ENCODE data around the gene ZNF761.
"Not testable (repeated sequence)": the region's sequence is repeated elsewhere in the genome, so short reads cannot be mapped to it uniquely, and the experiment has no call there.

The ZNF761 gene

DNA sequence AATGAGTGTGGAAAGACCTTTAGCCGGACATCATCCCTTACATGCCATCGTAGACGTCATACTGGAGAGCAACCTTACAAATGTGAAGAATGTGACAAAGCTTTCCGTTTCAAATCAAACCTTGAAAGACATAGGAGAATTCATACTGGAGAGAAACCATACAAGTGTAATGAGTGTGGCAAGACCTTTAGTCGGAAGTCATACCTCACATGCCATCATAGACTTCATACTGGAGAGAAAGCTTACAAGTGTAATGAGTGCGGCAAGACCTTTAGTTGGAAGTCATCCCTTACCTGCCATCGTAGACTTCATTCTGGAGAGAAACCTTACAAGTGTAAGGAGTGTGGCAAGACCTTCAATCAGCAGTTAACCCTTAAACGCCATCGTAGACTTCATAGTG lies 24.0 kb downstream of the ZNF761 start:
- no peak for DNase-seq (ENCODE audit: low read depth in 4 of 4, low spot score in 1 of 4)

DNA sequence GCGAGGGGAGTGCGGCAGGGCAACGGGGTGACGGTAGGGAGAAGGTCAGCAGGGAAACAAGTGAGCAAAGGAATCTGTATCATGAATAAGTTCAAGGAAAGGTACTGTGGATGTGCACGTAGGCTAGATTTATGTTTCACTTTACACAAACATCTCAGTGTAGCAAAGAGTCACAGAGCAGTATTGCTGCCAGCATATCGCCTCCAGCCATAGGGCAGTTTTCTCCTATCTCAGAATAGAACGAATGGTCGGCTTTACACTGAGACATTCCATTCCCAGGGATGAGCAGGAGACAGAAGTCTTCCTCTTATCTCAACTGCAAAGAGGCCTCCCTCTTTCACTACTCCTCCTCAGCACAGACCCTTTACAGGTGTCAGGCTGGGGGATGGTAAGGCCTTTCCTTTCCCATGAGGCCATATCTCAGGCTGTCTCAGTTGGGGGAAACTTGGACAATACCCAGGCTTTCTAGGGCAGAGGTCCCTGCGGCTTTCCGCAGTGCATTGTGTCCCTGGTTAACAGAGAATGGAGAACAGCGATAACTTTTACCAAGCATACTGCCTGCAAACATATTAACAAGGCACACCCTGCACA lies 28.4 kb downstream of the ZNF761 start:
- not testable (repeated sequence) for DNase-seq (ENCODE audit: low read depth in 4 of 4, low spot score in 1 of 4)

DNA sequence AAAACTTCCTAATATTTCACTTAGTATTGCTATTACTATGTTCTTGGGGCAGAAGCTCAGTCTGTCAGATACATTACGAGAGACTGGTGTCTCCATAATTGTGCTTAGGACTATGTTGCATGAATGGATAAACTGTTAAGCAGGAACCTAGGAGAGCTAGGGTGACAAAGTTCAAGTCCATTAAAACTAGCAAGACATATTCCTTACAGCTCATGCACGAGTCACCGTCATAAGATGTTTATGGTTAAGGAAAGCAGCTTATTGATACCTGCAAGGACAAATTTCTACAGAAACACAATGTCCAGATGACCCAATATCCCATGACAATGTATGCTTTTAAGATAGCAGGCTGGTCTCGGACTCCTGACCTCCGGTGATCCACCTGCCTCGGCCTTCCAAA lies 30.1 kb downstream of the ZNF761 start:
- no peak for DNase-seq (ENCODE audit: low read depth in 4 of 4, low spot score in 1 of 4)

DNA sequence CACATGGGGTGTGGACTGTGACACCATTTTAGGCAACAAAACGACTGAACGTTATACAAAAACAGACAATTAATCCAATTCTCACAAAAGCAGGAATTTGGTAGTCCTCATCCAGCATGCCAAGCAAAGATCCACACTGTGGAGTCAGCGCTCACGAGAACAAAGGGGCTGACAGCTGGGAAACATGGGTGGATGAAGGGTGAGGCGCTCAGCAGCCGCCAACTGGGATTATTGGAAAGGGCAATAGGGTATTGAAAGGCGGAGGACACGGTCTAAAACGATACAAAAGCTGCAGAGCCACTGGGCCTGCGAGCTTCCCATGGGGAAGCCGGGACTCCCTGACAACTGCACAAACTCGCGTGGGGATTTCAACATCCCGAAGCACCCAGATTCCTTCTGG lies 31.1 kb downstream of the ZNF761 start:
- no peak for DNase-seq (ENCODE audit: low read depth in 4 of 4, low spot score in 1 of 4)

DNA sequence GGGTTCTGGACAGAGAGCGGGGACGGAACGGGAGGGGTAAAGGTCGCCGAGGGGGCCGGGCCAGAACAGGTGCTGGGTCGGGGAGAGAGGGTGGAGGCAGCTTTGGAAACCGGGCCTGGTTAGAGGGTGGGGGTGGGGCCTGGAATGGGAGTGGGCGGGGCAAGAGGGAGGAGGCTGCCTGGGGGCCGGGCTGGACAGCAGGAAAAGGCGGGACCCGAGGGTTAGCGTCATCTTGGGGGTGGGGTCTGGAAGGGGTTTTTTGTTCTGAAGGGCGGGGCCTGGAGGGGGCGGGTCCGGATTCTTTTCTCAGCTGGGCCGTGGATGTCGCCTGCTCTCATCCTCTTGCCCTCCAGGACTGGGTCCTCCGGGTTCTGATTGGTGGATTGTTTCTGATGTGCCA lies 31.5 kb downstream of the ZNF761 start:
- no peak for DNase-seq (ENCODE audit: low read depth in 4 of 4, low spot score in 1 of 4)

DNA sequence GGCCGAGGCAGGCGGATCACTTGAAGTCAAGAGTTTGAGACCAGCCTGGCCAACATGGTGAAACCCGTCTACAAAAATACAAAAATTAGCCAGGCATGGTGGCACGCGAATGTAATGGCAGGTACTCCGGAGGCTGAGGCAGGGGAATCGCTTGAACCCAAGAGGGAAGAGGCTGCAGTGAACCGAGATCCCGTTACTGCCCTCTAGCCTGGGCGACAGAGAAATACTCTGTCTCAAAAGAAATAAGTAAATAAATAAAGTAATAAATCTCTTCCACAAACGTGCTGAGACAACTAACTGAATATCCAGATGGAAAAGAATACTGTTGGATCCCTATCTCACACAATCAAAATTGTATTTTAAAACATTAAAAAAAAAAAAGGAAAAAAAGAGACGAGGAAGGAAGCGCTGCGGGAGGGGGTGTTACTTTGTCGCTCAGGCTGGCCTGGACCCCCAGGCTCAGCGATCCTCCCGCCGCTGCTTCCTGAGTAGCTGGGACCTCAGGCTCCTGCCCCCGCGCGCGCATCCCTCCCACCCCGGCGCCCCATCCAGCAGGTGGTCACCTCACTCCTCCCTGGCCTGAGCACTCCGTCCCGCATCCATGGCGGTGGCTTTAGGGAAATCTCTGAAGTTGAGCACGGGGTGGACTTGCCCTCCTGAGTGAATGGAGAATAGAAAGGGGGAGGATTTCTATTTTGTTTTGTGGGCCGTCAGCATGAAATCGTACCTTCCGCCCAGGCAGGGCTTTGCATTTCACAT lies 35.1 kb downstream of the ZNF761 start:
- DNase-seq (ENCODE audit: low read depth in 4 of 4, low spot score in 1 of 4): no peak

DNA sequence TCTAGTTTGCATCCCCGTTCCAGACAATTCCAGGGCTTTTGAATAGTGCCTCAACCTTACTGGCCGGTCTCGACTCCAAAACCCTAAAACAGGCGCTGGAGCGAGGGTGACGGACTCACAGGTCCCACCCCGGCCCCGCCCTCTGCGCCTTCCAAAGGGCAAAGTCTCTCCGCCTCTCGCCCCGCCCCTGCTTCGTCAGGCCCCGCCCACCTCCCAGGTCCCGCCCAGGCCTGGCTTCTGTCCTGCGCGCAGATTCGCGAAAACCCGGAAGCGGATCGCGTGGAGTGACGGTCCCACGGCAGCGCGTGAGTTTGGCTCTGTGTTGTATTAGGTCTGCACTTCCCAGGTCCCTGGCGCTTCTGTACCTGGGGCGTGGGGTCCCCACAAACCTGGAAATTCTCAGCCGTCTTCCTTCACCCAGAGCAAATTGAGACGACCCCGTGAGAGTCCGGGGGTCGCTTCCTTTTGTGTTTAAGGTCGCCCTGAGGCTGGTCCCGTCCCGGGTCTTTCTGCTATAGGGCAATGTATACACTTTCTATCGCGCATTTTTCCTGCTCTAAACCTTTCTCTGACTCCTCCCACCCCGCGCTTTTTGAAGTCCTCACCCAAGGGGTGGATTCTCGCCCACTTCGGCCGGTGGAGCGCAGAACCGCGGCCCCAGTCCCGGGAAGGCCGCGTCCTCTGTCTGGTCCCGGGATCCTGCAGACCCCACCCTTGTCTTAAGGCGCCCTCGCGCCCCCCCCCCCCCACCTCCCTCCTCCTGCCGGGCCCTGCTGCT lies 35.9 kb downstream of the ZNF761 start, which contains the start of gene ZNF813:
Gene ZNF813, plus strand, starts transcription at position 249 of the 778 bp plus-strand sequence. CDS start 16,090 bp downstream, outside the sequence.
- peak; percentile 91 to 98 (median 94) for DNase-seq (ENCODE audit: low read depth in 4 of 4, low spot score in 1 of 4)

DNA sequence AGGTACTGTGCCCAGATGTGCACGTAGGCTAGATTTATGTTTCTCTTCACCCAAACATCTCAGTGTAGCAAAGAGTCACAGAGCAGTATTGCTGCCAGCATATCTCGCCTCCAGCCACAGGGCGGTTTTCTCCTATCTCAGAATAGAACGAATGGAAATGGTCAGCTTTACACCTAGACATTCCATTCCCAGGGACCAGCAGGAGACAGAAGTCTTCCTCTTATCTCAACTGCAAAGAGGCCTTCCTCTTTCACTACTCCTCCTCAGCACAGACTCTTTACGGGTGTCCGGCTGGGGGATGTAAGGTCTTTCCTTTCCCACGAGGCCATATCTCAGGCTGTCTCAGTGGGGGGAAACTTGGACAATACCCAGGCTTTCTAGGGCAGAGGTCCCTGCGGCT lies 36.8 kb downstream of the ZNF761 start:
- not testable (repeated sequence) for DNase-seq (ENCODE audit: low read depth in 4 of 4, low spot score in 1 of 4)

DNA sequence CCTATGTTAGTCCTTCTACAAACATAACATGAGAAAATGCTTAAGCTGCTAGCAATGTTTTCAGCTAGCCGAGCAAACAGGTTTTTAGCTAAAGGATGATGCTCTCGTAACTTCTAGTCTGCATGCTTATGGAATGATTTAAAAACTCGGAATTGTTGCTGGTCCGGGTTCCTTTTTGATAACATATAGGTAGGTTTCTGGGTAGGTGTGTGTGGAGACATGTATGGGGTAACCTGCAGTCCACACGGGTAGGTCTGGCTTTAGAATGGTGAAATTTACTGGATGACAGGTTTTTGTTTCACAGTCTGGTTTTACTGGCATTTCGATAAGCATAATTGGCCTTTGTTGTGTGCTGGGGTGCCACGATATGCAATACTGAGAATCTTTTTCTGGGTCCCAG lies 40.1 kb downstream of the ZNF761 start:
- DNase-seq (ENCODE audit: low read depth in 4 of 4, low spot score in 1 of 4): no peak

DNA sequence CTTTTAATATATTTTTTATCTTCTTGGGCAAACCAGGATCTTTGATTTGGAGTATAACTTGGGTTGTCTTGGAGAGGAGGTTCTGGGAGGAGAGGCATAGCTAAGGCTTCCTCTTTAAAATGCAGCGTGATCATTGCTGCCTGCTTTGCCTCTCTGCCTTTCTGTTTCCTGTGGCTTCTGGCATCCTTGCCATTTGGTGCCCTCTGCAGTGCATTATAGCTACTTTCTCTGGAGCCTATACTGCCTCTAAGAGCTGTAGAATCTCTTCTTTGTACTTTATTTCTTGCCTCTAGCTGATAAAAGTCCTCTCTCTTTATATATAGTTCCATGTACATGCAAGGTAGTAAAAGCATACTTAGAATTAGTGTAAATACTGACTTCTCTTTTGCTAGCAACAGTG lies 43.0 kb downstream of the ZNF761 start:
- DNase-seq (ENCODE audit: low read depth in 4 of 4, low spot score in 1 of 4): not testable (repeated sequence)

DNA sequence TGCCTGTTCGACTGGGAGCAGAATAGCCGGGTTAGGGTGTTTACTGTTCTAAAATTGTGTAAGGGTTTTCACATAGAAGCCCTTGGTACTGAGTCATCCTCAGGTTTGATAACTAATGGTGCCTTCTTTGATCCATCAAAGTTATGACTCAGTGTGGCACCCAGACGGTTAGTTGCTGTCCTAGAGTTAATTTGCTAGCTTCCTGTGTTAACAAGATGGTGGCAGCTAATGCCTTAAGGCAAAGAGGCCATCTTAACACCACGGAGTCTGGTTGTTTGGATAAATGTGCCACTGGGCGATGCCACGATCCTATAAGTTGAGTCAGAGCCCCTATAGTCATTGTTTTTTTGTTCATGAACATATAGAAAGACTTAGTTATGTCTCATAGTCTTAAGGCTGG lies 43.7 kb downstream of the ZNF761 start:
- not testable (repeated sequence) for DNase-seq (ENCODE audit: low read depth in 4 of 4, low spot score in 1 of 4)

DNA sequence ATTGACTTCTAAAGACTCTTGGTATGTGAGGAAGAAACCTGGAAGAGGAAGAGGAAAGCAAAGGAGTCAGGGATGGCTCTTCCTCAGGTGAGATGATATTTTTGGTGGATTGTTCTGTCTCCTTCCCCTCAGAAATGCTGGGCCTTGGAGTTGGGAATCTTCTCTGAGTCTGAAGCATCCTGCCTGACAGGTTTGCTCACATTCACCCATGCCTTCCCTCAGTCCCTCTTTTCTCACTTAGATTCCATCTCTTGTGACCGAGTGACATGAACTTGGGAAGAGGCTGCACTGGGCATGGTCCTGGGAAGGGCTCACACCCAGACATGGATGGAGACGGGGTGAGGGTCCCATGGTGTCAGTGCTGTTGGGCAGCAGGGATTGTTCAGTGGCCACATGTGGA lies 52.0 kb downstream of the ZNF761 start:
- not testable (repeated sequence) for DNase-seq (ENCODE audit: low read depth in 4 of 4, low spot score in 1 of 4)

DNA sequence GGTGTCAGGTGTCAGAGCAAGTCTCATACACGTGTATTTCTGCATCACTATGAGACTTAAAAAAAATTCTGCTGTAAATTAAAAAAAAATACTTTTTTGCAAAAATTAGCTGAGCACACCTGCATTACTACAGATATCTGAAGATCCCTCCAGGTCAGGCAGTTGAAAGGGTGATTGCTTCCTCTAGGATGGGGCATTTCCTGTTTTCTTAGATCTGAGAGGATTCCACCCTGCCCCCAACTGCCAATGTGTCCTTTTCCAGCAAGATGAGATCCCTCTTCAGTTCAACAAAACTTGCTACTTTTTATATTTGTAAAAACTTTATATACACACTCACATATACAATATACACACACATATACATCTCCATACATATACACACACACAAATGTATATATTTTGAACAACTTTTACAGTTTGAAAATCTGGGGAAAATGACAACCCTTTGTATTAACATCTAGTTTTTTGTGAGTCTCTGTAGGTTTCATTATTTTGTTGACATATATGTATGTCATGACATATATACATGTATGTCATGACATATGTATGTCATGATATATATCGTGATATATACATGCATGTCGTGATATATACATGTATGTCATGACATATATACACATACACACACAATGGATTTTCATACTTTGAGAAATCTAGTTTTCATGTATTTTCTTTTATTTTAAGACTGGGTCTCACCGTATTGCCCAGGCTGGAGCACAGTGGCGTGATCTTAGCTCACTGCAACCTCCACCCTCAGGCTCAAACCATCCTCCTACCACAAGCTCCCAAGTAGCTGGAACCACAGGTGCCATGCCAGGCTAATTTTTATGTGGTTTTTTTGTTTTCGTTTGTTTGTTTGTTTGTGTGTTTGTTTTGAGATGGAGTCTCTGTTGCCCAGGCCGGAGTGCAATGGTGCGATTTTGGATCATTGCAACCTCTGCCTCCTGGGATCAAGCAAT lies 53.5 kb downstream of the ZNF761 start:
- DNase-seq (ENCODE audit: low read depth in 4 of 4, low spot score in 1 of 4): no peak

DNA sequence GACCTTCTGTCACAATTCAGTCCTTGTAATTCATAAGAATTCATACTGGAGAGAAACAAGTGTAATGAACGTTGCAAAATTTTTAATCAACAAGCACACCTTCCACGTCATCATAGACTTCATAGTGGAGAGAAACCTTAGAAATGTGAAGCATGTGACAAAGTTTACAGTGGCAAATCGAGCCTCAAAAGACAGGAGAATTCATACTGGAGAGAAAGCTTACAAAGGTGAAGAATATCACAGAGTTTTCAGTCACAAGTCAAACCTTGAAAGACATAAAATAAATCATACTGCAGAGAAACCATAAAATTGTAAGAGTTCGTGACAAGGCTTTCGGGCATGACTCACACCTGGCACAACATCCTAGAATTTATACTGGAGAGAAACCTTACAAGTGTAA lies 60.4 kb downstream of the ZNF761 start:
- no peak for DNase-seq (ENCODE audit: low read depth in 4 of 4, low spot score in 1 of 4)

DNA sequence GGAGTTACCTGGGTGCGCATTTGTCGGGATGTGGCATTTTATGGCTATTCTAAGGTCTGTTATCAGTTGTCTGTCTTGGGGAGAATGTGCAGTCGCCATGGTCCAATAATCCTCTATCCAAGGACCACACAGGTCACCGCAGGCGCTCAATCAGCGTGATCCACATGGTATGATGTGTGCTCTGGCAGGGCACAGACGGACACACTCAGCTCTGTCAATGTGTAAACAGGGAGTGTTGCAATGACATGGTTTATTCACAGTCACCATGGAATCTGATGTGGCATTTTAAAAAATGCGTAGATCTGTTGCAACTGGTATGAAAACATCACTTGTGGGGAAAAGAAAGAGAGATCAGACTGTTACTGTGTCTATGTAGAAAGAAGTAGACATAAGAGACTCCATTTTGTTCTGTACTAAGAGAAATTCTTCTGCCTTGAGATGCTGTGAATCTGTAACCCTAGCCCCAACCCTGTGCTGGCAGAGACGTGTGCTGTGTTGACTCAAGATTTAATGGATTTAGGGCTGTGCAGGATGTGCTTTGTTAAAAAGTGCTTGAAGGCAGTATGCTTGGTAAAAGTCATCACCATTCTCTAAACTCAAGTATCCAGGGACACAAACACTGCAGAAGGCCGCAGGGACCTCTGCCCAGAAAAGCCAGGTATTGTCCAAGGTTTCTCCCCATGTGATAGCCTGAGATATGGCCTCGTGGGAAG lies 65.7 kb downstream of the ZNF761 start:
- not testable (repeated sequence) for DNase-seq (ENCODE audit: low read depth in 4 of 4, low spot score in 1 of 4)

DNA sequence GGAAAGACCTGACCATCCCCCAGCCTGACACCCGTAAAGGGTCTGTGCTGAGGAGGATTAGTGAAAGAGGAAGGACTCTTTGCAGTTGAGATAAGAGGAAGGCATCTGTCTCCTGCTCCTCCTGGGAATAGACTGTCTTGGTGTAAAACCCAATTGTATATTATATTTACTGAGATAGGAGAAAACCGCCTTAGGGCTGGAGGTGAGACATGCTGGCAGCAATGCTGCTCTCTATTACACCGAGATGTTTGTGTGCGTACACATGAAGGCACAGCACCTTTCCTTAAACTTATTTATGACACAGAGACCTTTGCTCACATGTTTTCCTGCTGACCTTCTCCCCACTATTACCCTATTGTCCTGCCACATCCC lies 66.2 kb downstream of the ZNF761 start:
- not testable (repeated sequence) for DNase-seq (ENCODE audit: low read depth in 4 of 4, low spot score in 1 of 4)

DNA sequence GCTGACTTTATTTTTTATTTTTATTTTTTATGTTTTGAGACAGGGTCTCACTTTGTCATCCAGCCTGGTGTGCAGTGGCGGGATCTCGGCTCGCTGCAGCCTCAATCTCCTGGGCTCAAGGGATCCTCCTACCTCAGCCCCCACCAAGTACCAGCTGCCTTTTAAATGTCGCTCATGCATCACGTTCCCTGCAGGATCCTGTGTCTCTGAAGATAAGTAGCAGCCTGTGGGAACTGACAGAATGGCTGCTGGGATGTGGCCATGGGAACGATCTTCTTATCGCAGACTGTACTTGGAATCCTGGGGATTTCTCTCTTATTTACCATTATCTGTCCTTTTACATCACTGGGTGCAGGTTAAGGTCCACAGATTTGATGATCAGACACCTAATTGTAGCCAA lies 71.4 kb downstream of the ZNF761 start:
- not testable (repeated sequence) for DNase-seq (ENCODE audit: low read depth in 4 of 4, low spot score in 1 of 4)

DNA sequence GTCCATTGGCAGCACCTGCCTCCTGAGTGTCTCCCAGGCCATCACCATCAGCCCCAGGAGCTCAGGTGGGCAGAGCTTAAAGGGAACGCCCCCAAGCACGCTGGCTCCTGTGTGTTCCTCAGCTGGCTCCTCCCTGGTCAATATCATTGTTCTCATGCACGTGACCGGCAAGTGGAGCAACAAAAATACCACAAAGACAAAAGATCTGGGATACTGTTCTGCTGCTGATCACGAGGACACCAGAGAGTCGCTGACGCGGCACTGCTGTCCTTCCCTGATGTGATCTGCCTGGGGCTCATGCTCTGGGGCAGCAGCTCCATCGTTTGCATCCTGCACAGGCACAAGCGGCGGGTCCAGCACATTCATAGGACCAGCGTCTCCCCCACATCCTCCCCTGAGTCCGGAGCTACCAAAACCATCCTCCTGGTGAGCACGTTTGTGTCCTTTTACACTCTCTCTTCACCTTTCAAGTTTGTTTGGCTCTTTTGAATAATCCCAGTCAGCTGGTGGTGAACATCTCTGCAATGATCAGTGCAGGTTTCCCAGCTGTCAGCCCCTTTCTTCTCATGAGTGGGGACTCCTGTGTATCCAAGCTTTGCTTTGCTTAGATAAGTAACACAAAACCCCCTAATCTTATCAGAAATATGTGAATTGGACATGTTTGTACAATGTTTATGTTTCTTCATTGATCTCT lies 72.0 kb downstream of the ZNF761 start:
- DNase-seq (ENCODE audit: low read depth in 4 of 4, low spot score in 1 of 4): not testable (repeated sequence)

DNA sequence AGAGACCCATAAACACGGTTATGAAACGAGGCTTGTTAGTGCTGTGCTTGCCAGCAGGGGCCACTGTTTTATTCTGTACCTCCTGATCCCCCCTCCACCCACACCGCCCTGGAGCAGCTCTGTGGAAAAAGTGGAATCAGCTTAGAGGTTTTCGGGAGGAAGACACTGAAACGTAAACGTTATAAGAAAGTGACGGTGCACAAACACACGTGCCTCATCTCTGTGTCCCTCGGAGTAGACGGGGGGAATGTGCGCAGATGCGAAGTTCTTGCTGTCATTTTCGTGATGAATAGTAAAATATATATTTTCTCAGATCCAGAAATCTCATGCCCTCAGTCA lies 72.5 kb downstream of the ZNF761 start:
- not testable (repeated sequence) for DNase-seq (ENCODE audit: low read depth in 4 of 4, low spot score in 1 of 4)

DNA sequence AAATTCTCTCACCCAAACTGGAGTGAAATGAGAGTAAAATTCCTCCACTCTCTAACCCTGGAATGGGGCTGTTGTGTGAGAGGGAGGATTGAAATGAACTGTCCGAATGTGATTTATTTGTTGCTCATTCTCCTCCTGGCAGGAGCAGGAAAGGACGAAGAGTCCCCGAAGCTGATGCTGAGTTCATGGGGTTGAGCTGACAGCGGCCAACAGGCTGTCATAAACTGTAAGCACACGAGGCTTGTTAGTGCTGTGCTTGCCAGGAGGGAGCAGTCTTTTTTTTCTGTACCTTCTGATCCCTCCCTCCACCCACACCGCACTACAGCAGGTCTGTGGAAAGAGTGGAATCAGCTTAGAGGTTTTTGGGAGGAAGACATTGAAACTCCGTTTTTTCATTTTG lies 73.1 kb downstream of the ZNF761 start:
- no peak for DNase-seq (ENCODE audit: low read depth in 4 of 4, low spot score in 1 of 4)

All from stimulated activated CD4-positive, alpha-beta T cell treated with anti-CD3 and anti-CD28 coated beads, Interleukin-1b, Interleukin-23, amount 100 ng/mL, for 24 hours (primary cell).